ENCODE results near the gene ABCC1.
"Not testable (repeated sequence)": the region's sequence is repeated elsewhere in the genome, so short reads cannot be mapped to it uniquely, and the experiment has no call there.

The ABCC1 gene

DNA sequence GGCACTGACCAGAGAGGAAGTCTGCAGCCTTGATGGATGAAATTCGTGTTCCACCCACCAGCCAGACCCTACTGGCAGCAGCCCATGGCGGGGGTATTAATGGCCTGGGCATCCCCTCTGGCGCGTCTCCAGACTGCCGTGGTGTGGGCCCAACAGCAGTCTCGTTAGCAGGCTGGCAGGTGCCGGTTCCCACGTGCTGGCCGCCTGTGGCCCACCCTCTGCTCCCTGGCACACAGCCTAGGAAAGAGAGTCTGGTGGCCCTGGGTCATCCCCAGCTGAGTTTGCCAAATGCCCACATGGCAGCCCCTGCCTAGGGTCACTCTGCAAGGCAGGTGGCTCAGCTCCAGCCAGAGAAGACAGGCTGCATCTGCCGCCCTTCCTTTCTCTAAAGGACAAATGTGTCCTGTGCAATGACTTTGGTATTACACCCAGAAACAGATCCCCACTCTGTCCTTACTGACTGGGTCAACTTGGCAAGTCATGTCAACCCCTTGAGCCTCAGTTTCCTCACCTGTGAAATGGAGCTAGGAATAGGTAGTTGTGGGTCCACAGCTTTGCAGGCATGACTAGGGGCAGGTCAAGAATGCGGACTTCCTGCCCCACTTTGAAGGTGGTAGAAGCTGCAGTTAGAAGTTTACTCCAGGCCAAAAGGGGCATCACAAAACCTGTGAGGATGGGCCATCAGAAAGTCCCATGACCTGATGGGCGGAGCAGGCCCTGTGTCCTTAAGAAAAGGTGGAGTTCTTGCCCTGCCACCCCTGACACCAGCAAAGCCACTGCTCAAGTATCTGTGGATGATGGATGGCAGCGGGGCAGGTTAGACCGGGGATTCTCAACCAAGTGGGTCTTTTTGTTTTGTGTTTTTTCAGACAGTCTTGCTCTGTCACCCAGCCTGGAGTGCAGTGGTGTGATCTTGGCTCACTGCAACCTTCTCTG lies 197.2 kb downstream of the ABCC1 start:
- in situ Hi-C loops (cut with HindIII; ENCODE audit: low pct_unique_long_range_greater_than_20kb, low sequenced_read_pairs) = no loop called here
- DNase-seq (ENCODE audit: low read depth in 1 of 2, low spot score in 1 of 2) = no peak
- TF ChIP-seq JUND (IDR thresholded peaks at IDR 0.05; ENCODE audit: low read depth) = no peak

GRCh38 chr16:16147316-16147999 lies 198.0 kb downstream of the ABCC1 start:
- DNase-seq (ENCODE audit: low read depth in 1 of 2, low spot score in 1 of 2) = no peak
- TF ChIP-seq JUND (IDR thresholded peaks at IDR 0.05; ENCODE audit: low read depth) = no peak
- in situ Hi-C loops (cut with HindIII; ENCODE audit: low pct_unique_long_range_greater_than_20kb, low sequenced_read_pairs) = no loop called here

DNA sequence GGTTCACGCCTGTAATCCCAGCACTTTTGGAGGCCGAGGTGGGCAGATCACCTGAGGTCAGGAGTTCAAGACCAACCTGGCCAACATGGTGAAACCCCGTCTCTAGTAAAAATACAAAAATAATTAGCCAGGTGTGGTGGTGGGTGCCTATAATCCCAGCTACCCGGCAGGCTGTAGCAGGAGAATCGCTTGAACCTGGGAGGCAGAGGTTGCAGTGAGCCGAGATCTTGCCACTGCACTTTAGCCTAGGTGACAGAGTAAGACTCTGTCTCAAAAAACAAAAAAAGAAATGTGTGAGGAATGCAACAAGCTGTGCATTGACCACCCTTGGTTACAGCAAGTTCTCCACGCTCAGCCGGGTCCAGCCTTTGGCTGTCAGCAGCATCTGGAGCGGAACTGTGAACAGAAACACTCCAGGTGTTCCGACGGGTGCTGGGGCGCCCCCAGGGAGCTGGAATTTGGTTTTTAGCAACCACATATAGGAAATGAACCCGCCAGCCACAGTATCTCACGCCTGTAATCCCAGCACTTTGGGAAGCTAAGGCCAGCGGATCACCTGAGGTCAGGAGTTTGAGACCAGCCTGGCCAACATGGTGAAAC lies 198.7 kb downstream of the ABCC1 start:
- DNase-seq (ENCODE audit: low read depth in 1 of 2, low spot score in 1 of 2); in situ Hi-C loops (cut with HindIII; ENCODE audit: low pct_unique_long_range_greater_than_20kb, low sequenced_read_pairs): not testable (repeated sequence)

DNA sequence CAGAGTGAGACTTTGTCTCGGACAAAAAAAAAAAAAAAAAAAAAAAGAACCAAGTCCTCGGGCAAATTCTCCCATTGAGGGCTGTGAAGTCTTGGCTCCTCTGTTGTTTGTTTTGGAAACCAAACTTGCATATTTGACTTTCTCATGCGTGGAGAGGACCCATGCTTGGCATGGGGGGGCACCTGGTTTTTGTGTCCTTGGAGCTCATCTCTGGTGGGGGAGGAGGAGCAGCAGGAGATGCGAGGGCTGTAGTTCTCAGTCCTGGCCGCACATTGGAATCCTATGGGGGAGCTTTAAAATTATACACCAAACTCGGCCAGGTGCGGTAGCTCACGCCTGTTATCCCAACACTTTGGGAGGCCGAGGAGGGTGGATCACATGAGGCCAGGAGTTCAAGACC lies 199.3 kb downstream of the ABCC1 start:
- peak; percentile 86 to 87 for DNase-seq (ENCODE audit: low read depth in 1 of 2, low spot score in 1 of 2)
- in situ Hi-C loops (cut with HindIII; ENCODE audit: low pct_unique_long_range_greater_than_20kb, low sequenced_read_pairs) = no loop called here
- TF ChIP-seq JUND (IDR thresholded peaks at IDR 0.05; ENCODE audit: low read depth) = no peak

DNA sequence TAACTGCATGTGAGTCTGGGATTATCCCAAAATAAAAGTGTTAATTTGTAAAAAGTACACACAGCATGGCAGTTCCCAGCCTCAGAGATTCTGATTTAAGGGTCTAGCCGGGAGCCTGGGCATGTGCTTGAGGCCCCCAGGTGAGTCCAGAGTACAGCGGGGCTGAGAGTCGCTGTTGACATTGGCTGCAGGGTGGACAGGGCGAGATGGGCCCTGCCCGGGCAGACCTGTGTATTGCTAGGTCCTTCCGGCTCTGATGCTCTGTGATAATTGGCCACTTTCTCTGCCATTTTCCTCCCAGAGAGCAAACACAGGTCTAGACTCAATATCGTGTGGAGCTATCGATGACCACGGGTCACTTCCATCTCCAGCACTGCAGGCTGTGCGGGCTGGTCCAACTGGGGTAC lies 200.3 kb downstream of the ABCC1 start:
- DNase-seq (ENCODE audit: low read depth in 1 of 2, low spot score in 1 of 2) = no peak
- in situ Hi-C loops (cut with HindIII; ENCODE audit: low pct_unique_long_range_greater_than_20kb, low sequenced_read_pairs) = no loop called here
- no peak for TF ChIP-seq JUND (IDR thresholded peaks at IDR 0.05; ENCODE audit: low read depth)

DNA sequence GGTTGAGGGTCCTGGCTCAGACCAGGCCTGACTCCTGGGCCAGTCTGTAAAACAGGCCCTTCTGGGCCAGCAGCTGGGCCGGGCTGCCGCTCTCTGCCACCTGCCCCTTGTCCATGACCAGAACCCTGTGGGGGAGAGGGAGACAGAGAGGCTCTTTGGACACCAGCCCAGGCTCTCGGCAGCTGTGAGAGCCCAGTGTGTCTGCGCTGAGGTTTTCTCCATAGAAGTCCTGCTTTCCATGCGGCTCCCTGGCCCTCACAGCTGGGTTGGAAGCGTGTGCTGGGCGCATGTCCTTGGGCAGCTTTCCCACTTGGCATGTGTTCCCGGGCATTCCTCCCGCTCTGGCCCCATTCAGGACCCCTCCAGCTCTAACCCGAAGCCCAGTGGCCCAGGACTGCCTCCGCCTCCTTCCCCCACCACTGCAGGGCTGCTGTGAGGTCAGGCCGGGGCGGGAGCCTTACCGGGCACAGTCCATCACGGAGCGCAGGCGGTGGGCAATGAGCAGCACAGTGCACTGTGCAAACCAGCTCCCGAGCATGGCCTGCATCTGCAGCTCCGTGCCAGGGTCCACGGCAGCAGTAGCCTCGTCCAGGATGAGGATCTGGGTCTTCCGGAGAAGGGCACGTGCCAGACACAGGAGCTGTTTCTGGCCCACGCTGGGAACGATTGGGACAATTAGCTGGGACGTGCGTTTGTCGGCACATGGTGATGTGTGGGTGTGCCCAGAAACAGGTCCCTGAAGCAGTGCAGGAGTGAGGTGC lies 200.9 kb downstream of the ABCC1 start:
- in situ Hi-C loops (cut with HindIII; ENCODE audit: low pct_unique_long_range_greater_than_20kb, low sequenced_read_pairs) = no loop called here
- no peak for TF ChIP-seq JUND (IDR thresholded peaks at IDR 0.05; ENCODE audit: low read depth)
- no peak for DNase-seq (ENCODE audit: low read depth in 1 of 2, low spot score in 1 of 2)

- in situ Hi-C loops (cut with HindIII; ENCODE audit: low pct_unique_long_range_greater_than_20kb, low sequenced_read_pairs) = no loop called here
- DNase-seq (ENCODE audit: low read depth in 1 of 2, low spot score in 1 of 2) = no peak
Observed at GRCh38 chr16:16150878-16151152, 201.4 kb downstream of the ABCC1 start.

DNA sequence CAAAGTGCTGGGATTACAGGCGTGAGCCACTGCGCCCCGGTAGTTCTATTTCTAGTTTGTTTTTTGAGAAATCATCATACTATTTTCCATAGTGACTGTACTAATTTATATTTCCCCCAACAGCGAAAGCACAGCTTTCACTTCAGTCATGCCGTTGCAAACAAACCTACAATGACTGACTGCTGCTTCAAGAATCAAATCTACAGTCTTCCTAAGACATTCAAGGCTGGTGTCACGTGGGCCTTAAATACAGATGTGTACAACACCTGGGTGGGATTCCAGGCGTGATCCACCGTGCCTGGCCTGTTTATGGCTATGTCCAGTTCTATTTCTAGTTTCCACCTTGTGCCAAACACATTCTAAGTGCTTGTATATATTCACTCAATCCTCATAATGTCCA lies 201.9 kb downstream of the ABCC1 start:
- no peak for TF ChIP-seq JUND (IDR thresholded peaks at IDR 0.05; ENCODE audit: low read depth)
- no peak for DNase-seq (ENCODE audit: low read depth in 1 of 2, low spot score in 1 of 2)
- in situ Hi-C loops (cut with HindIII; ENCODE audit: low pct_unique_long_range_greater_than_20kb, low sequenced_read_pairs) = no loop called here

More at GRCh38 chr16:16150878-16151152, 201.4 kb downstream of the ABCC1 start:
- no peak for TF ChIP-seq JUND (IDR thresholded peaks at IDR 0.05; ENCODE audit: low read depth)

GRCh38 chr16:16153000-16153399 lies 203.6 kb downstream of the ABCC1 start:
- in situ Hi-C loops (cut with HindIII; ENCODE audit: low pct_unique_long_range_greater_than_20kb, low sequenced_read_pairs); DNase-seq (ENCODE audit: low read depth in 1 of 2, low spot score in 1 of 2): not testable (repeated sequence)

DNA sequence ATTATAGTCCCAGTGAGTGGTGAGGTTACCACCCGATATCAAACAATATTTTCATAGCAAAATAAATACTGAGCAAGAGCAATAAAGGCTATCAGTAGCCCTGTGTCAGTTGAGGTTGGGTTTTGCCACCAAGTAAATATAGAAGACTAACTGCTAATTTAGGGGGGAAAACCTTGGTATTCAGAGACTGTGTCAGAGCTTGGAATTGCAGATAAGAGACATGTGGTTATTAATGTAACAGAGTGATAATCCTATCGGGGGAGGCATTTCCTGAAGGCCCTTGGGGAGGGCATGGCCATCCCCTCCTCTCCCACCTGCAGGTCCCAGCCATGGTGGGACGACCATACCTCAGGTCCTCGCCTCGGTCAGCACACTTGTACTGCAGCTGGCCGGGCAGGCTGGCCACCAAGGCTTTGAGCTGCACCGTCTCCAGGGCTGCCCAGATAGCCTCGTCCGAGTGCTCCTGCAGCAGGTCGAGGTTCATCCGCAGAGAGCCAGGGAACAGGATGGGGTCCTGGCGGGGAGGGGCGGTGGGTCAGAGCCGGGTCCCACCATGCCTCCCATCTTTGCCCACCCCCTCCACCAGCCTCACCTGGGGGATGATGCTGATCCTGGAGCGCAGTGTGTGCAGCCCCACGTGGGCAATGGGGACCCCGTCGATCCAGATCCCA lies 205.0 kb downstream of the ABCC1 start:
- TF ChIP-seq JUND (IDR thresholded peaks at IDR 0.05; ENCODE audit: low read depth) = no peak
- in situ Hi-C loops (cut with HindIII; ENCODE audit: low pct_unique_long_range_greater_than_20kb, low sequenced_read_pairs) = no loop called here
- DNase-seq (ENCODE audit: low read depth in 1 of 2, low spot score in 1 of 2) = no peak

- no peak for DNase-seq (ENCODE audit: low read depth in 1 of 2, low spot score in 1 of 2)
- no peak for TF ChIP-seq JUND (IDR thresholded peaks at IDR 0.05; ENCODE audit: low read depth)
- in situ Hi-C loops (cut with HindIII; ENCODE audit: low pct_unique_long_range_greater_than_20kb, low sequenced_read_pairs) = no loop called here
Observed at GRCh38 chr16:16155234-16155633, 205.8 kb downstream of the ABCC1 start.

- no peak for DNase-seq (ENCODE audit: low read depth in 1 of 2, low spot score in 1 of 2)
- TF ChIP-seq JUND (IDR thresholded peaks at IDR 0.05; ENCODE audit: low read depth) = no peak
- in situ Hi-C loops (cut with HindIII; ENCODE audit: low pct_unique_long_range_greater_than_20kb, low sequenced_read_pairs) = no loop called here
Observed at GRCh38 chr16:16157166-16157565, 207.8 kb downstream of the ABCC1 start.

Data from T47D (cell line).